NCI-H2081 (cell line): ENCODE data around the gene REN.

Experiments used
- DNase-seq, 2 experiments: peaks; one replicate each; lab custom pipeline; 2025; lab: John Stamatoyannopoulos, UW

The REN gene

GRCh38 chr1:204190212-204191211 lies 24.4 kb upstream of the REN start:
- no peak for DNase-seq

DNA sequence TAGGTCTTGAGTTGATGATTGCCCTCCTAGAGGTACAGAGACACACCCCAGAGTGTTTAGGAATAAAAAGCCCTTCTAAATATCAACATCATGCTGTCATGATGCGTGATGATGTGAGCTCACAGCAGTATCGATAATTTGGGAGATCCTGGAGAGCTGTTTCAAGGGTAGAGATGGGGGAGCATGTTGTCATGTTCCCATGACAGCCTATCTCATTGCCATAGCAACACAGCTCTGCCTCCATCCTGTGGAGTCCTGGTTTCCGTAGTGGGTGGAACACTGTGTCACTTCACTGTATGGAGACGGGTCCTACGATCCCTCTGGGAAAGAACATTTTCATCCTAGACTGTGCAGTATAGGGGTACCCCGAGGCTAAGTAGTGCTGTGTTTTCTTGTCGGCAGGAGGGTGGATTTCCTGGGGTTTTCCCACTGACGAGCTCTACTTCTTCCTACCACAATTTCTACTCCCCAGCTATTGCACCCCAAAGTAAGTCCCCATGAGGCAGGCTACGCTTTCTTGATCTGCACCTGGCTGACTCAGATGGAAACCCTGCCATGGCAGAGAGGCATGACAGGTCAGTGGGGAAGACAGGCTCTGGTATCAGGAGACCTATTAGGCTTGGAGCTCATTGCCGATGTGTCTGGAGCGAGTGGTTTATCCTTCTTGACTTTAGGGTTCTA lies 23.0 kb upstream of the REN start:
- peak in 1 of 2 experiments; percentile 4 for DNase-seq

DNA sequence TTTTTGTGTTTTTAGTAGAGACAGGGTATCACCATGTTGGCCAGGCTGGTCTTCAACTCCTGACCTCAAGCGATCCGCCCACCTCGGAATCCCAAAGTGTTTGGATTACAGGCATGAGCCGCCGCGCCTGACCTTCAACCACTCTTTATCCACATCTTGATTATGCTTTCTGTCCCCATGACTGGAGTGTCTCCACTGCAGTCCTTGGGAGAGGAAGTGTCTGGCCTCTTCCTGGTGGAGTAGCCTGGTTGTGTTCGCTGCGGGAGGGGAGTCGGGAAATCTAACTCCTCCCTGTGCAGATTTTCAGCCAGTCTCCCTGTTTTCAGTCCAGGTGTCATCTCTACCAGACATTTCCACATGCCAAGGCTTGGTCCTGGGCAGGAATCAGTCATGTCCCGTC lies 20.5 kb upstream of the REN start:
- no peak for DNase-seq

- no peak for DNase-seq
Observed at GRCh38 chr1:204181116-204181515, 15.0 kb upstream of the REN start.

- no peak for DNase-seq
Observed at GRCh38 chr1:204180133-204180532, 14.0 kb upstream of the REN start.

DNA sequence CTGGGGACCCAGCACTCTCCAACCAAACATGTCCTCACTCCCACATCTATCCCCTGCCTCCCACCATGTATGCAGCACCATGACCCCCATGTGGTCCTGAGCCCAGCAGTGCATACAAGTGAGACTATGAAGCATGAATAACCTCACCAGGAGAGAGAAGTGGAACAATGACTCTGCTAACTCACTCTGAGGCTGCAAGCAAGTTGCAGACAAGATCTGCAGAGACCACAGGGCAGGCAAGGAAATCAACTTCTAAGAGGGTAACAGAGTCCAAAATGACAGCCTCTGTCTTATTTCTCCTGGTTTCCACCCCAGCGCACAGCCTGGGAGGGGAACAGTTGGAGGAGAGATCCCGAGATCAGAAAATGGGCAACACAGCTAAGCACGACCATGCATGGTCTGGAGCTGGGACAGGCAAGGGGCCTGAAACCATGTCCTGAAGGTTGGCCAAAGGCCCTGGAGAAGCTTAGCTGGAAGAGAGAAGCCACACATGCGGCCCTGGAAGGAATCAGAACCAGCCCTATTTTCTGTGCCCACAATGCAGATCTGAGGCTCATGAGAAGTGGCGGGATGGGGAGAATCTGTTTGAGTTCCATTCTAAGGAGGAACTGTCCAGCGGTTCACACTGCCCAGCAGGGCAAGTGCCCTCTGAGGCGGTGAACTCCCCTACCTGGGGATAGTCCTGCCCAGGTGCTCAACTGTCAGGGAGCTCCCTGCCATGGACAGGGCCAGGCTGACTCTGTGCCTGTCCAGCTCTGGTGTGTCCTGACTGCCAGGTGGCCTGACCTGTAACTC lies 12.5 kb upstream of the REN start:
- DNase-seq = no peak

DNA sequence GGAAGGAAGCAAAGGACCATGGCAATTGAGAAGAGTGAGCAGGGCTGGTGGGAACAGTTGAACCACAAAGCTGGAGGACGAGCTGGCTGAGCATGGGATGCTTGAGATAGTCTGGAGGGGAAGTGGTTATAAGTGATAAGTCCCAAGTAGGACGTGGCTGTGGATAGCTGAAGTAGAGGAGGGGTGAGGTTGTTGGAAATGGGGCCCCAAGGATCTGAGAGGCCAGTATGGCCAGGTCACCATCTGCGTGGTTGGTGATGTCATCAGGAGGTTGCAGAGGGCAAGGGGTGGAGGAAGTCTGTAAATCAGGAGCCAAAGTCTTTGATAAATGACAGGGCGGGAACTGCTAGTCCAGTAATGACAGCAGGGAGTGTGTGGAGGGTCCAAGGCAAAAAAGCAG lies 11.0 kb upstream of the REN start:
- no peak for DNase-seq

DNA sequence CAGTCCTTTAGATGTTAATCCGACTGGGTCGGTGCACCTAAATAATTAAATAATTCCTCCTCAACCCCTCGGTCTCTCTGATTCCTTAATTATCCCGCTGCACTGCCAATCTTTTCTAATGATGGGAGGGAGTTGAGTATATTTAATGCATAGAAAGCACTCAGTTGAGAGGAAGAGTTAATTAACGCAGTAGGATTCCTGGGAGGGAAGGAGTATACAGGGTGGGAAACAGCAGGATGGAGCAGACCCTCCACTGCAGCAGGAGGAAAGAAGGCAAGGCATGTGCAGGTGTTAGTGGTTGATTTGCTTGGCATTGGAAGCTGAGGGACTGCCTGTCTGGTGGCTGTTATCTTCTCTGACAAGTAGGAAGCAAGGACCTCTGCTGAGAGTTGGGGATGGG lies 9.9 kb upstream of the REN start:
- no peak for DNase-seq

DNA sequence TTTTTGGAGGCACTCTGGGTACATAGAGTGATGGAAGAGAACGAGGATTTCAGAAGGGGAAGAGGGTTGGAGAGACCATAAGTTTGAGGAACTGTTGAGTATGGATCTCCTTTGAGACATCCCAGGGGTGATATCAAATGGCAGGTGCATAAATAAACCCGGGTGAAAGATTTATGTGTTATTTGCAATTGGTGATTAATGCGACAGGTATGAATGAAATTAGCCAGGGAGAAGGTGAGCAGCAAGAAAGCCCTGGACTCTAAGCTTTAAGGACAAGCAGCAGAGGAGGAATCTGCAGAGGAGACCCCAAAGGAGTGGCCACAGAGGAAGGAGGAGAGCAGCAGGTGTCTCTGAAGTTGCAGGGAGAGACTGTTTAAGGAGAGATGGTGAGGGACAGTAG lies 8.8 kb upstream of the REN start:
- DNase-seq = no peak

GRCh38 chr1:204172404-204173029 lies 6.4 kb upstream of the REN start:
- DNase-seq = no peak

- DNase-seq = no peak
Observed at GRCh38 chr1:204171751-204172178, 5.6 kb upstream of the REN start.

- no peak for DNase-seq
Observed at GRCh38 chr1:204170494-204171155, 4.5 kb upstream of the REN start.

DNA sequence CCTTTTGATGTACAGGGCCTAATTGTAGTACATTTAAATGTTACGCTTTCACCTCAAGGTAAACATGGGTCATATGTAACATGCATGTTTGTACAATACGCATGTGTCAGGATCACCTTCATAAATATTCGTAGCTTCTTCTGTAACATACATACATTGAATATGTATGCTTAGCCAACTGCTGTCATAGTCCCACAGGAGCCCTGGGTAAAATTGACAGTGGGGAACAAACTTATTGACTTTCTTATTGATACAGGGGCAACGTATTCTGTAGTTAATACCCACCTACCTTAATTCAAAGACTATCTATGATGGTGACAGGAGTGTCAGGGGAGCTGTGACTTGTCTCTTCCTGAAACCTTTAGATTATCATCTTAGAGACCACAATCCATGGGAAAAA lies 3.7 kb upstream of the REN start:
- DNase-seq = no peak

GRCh38 chr1:204167730-204168129 lies 1.6 kb upstream of the REN start:
- DNase-seq = no peak

DNA sequence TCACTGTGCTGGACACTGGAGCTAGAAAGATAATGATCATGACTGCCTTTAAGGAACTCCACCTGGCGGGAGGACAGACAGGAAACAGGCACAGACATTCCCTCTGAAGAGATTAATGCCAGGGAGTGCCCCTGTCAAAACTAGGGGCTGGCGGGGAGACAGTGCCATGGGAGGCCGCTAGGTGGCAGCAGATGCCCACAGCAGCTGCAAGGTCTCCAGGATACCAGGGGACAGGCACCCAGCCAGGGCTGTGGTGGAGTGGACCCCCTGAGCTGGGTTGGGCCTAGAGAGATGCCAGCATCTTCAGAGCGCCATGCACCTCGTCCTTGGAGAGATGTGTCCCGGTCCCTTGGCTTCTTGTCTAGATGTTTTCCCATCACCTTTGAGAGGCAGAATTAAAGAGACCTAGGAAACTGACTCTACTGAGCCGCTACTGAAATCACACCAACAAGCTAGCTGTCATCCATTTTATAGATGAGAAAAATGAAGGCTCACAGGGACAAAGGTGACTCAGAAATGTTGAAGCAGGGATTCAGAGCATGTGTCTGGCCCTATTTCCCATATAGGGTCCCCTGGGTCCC lies 3.6 kb downstream of the REN start:
- peak; percentile 87 to 88 for DNase-seq

- no peak for DNase-seq
Observed at GRCh38 chr1:204161609-204162493, 4.3 kb downstream of the REN start.

GRCh38 chr1:204157962-204158361 lies 8.2 kb downstream of the REN start:
- no peak for DNase-seq

DNA sequence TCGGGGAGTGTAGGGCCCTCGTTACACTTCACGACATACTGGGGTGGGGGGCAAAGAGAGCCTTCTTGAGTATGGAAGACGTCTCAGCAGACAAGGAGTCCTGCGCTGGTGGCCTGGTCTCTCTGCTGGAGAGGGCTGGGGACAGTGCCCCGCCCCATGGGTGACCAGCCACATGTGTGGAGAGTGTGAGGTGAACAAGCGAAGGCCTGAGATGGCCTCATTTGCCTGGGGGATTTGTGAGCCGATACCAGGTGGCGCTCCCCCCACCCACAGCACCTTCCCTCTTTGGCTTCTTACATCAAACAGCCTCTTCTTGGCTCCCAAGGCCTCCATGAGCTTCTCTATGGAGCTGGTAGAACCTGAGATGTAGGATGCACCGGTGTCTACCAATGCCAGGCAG lies 10.3 kb downstream of the REN start:
- no peak for DNase-seq

GRCh38 chr1:204154568-204155255 lies 11.4 kb downstream of the REN start:
- no peak for DNase-seq
